Hepatocyte (in vitro differentiated cells): Measurements from ENCODE around the gene FXYD6. TPM values are rescaled to one million over a fixed set of nuclear protein-coding genes. Genes with fewer than 3 reads are reported as not detected.

Experiments
- DNase-seq: peaks from one replicate; pipeline ENCODE4 v3.0.0-alpha.2; 2016; ENCODE audit warnings: low spot score
- H2AFZ ChIP-seq: fragments of 200-600 bp; sonication (generic); 2 replicates; pipeline ENCODE4 v1.6.0; 2016; ENCODE audit warnings: antibody characterized with exemption, mild to moderate bottlenecking
- H3K27ac ChIP-seq: fragments of 200-600 bp; sonication (generic); 2 replicates; pipeline ENCODE4 v1.5.1; 2016; ENCODE audit warnings: mild to moderate bottlenecking
- H3K27me3 ChIP-seq: fragments of 200-600 bp; sonication (generic); 2 replicates; pipeline ENCODE4 v1.6.1; 2016
- H3K36me3 ChIP-seq: fragments of 200-600 bp; sonication (generic); replicated peaks from 2 replicates; pipeline ENCODE4 v1.5.1; 2016; ENCODE audit warnings: low read depth; ENCODE audit not compliant: insufficient read depth
- H3K4me1 ChIP-seq: fragments of 200-600 bp; sonication (generic); 2 replicates; pipeline ENCODE4 v1.5.1; 2016; ENCODE audit warnings: mild to moderate bottlenecking, moderate library complexity; ENCODE audit not compliant: insufficient read depth
- H3K4me2 ChIP-seq: fragments of 200-600 bp; sonication (generic); 2 replicates; pipeline ENCODE4 v1.6.0; 2016
- H3K4me3 ChIP-seq: fragments of 200-600 bp; sonication (generic); 2 replicates; pipeline ENCODE4 v1.5.1; 2016; ENCODE audit warnings: mild to moderate bottlenecking
- H3K79me2 ChIP-seq: fragments of 200-600 bp; sonication (generic); 2 replicates; pipeline ENCODE4 v1.6.0; 2017; ENCODE audit warnings: mild to moderate bottlenecking
- H3K9me2 ChIP-seq: fragments of 200-600 bp; sonication (generic); replicated peaks from 2 replicates; pipeline ENCODE4 v1.6.0; 2017; ENCODE audit warnings: mild to moderate bottlenecking; ENCODE audit not compliant: insufficient read depth
- H3K9me3 ChIP-seq: fragments of 200-600 bp; sonication (generic); 2 replicates; pipeline ENCODE4 v1.5.1; 2016; ENCODE audit warnings: low read depth, mild to moderate bottlenecking
- H4K20me1 ChIP-seq: fragments of 200-600 bp; sonication (generic); 2 replicates; pipeline ENCODE4 v1.6.0; 2016; ENCODE audit warnings: mild to moderate bottlenecking; ENCODE audit not compliant: insufficient read depth, poor library complexity, severe bottlenecking
- CTCF ChIP-seq: fragments of 200-600 bp; sonication (generic); IDR thresholded peaks from 2 replicates; pipeline ENCODE4 v1.5.1; 2016; ENCODE audit warnings: antibody characterized with exemption, mild to moderate bottlenecking; ENCODE audit not compliant: poor library complexity
- EZH2 ChIP-seq: fragments of 200-600 bp; sonication (generic); IDR thresholded peaks from 2 replicates; pipeline ENCODE4 v1.6.1; 2016; ENCODE audit warnings: antibody characterized with exemption, mild to moderate bottlenecking, borderline replicate concordance
- EZH2phosphoT487 ChIP-seq: fragments of 200-600 bp; sonication (generic); IDR thresholded peaks from one replicate; pipeline ENCODE4 v1.6.1; 2018; ENCODE audit warnings: antibody characterized with exemption, mild to moderate bottlenecking, low read depth, moderate library complexity; ENCODE audit not compliant: unreplicated experiment, severe bottlenecking
- WGBS: methylation state at CpG from one replicate; pipeline ENCODE4 v1.1.6; 2016; ENCODE audit warnings: low lambda C conversion rate; ENCODE audit errors: missing lambda C conversion rate; 5-methylcytosine and 5-hydroxymethylcytosine counted together
- polyA plus RNA-seq: library from polyadenylated mRNA; unstranded; fragments of >200 nt; fragmentation: Nextera tagmentation; extraction: Ambion mirVana; gene quantifications from 2 replicates; pipeline ENCODE4 v1.2.1, GENCODE V29; 2016
- total RNA-seq: library from RNA; depleted of rRNA; stranded (reverse); fragments of >200 nt; gene quantifications from 2 replicates; pipeline ENCODE4 v1.2.3, GENCODE V29; 2014

The FXYD6 gene
- total and polyA plus RNA-seq, 2 experiments from 2014 or later: 28.3 to 56.9 TPM

- no peaks in the 10 kb centered on the region for H3K36me3 ChIP-seq
- H3K4me2 ChIP-seq: no peak overlapping the region
- H4K20me1 ChIP-seq: no peaks in the 10 kb centered on the region
- H3K4me3 ChIP-seq: no peak overlapping the region
- H3K9me3 ChIP-seq: no peaks in the 10 kb centered on the region
- no peak overlapping the region for H3K27ac ChIP-seq
- H3K4me1 ChIP-seq: peaks cover 7% of the 10 kb centered on the region
- 78% methylated on average over 11 of the region's 11 CpGs for WGBS
- H3K9me2 ChIP-seq: no peaks in the 10 kb centered on the region
- no peak for DNase-seq
- TF ChIP-seq CTCF: no peak
- H2AFZ ChIP-seq: no peak overlapping the region
- no peaks in the 10 kb centered on the region for H3K27me3 ChIP-seq
- peaks cover 4% of the 10 kb centered on the region for H3K79me2 ChIP-seq
Observed at GRCh38 chr11:117857734-117858414, 18.6 kb downstream of the FXYD6 start.

- no peaks in the 10 kb centered on the region for H3K4me1 ChIP-seq
- no peaks in the 10 kb centered on the region for H4K20me1 ChIP-seq
- no peaks in the 10 kb centered on the region for H3K27me3 ChIP-seq
- H3K4me3 ChIP-seq: no peak overlapping the region
- H3K79me2 ChIP-seq: no peaks in the 10 kb centered on the region
- no peak for DNase-seq
- H3K36me3 ChIP-seq: no peaks in the 10 kb centered on the region
- no peak overlapping the region for H3K4me2 ChIP-seq
- H3K27ac ChIP-seq: no peak overlapping the region
- 91% methylated on average over 13 of the region's 13 CpGs for WGBS
- no peaks in the 10 kb centered on the region for H3K9me2 ChIP-seq
- peaks cover 3% of the 10 kb centered on the region for H3K9me3 ChIP-seq
- H2AFZ ChIP-seq: no peak overlapping the region
- TF ChIP-seq EZH2 (no peak), EZH2phosphoT487 (no peak), CTCF (no peak)
Observed at GRCh38 chr11:117855912-117856651, 20.4 kb downstream of the FXYD6 start.

GRCh38 chr11:117855186-117855845 lies 21.1 kb downstream of the FXYD6 start:
- Histone ChIP-seq H3K4me3 (no peak overlapping the region), H3K9me3 (peaks cover 3% of the 10 kb centered on the region), H3K27me3 (no peaks in the 10 kb centered on the region), H3K27ac (no peak overlapping the region), H3K9me2 (no peaks in the 10 kb centered on the region), H3K4me2 (no peak overlapping the region), H2AFZ (no peak overlapping the region), H4K20me1 (no peaks in the 10 kb centered on the region), H3K36me3 (no peaks in the 10 kb centered on the region), H3K4me1 (no peaks in the 10 kb centered on the region), H3K79me2 (no peaks in the 10 kb centered on the region)
- no peak for DNase-seq
- WGBS: 68% methylated on average over 9 of the region's 12 CpGs
- TF ChIP-seq CTCF: no peak
- no peak for TF ChIP-seq EZH2phosphoT487
- no peak for TF ChIP-seq EZH2
